ENCODE measurements around the gene ELFN2.

DNA sequence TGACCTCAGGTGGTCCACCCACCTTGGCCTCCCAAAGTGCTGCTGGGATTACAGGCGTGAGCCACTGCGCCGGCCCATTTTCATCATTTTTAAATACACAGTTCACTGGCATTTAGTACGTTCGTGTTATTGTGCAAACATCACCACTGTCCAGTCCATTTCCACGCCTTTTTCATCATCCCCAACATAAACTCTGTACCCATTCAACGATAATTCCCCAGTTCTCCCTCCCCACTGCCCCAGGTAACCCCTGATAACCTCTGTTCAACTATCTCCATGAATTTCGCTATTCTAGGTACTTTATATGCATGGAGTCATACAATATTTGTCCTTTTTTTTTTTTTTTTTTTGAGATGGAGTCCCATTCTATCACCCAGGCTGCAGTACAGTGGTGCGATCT is 18.2 kb upstream of the ELFN2 start:
- TF ChIP-seq, protein P1, sequence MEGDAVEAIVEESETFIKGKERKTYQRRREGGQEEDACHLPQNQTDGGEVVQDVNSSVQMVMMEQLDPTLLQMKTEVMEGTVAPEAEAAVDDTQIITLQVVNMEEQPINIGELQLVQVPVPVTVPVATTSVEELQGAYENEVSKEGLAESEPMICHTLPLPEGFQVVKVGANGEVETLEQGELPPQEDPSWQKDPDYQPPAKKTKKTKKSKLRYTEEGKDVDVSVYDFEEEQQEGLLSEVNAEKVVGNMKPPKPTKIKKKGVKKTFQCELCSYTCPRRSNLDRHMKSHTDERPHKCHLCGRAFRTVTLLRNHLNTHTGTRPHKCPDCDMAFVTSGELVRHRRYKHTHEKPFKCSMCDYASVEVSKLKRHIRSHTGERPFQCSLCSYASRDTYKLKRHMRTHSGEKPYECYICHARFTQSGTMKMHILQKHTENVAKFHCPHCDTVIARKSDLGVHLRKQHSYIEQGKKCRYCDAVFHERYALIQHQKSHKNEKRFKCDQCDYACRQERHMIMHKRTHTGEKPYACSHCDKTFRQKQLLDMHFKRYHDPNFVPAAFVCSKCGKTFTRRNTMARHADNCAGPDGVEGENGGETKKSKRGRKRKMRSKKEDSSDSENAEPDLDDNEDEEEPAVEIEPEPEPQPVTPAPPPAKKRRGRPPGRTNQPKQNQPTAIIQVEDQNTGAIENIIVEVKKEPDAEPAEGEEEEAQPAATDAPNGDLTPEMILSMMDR (IDR thresholded peaks at IDR 0.05) = no peak
- no peak for TF ChIP-seq POLR2A (IDR thresholded peaks at IDR 0.05)
